B cell (primary cell): ENCODE measurements around the gene MAFF.

Experiments used
- CTCF ChIP-seq: fragments of 200-600 bp; IDR thresholded peaks from one replicate; pipeline ENCODE4 v1.8.0; 2022; ENCODE audit warnings: antibody characterized with exemption, mild to moderate bottlenecking
- EZH2 ChIP-seq: IDR thresholded peaks from 2 replicates; pipeline ENCODE4 v1.6.1; 2012; ENCODE audit warnings: borderline replicate concordance, low read depth, mild to moderate bottlenecking, moderate library complexity, low read length; ENCODE audit not compliant: insufficient read depth, poor library complexity, severe bottlenecking

- TF ChIP-seq EZH2 (no peak), CTCF (no peak)
Measured at GRCh38 chr22:38211556-38211955, 9.8 kb downstream of the MAFF start.
